K562 (cell line): ENCODE results near the gene AIF1. TPM values are rescaled to one million over a fixed set of nuclear protein-coding genes. Genes with fewer than 3 reads are reported as not detected.

ENCODE experiments used
- ATAC-seq: fragments of 200-7000 bp; cut with Tn5 transposase; 3 replicates; pipeline ENCODE4 v1.9.1; 2020; ENCODE audit warnings: moderate library complexity
- Bru-seq: library from RNA; stranded (reverse); fragments of 400-500 nt; gene quantifications from one replicate; lab custom pipeline; 2021; lab: Mats Ljungman, UMichigan
- BruChase-seq, 2 experiments: library from RNA; stranded (reverse); fragments of 400-500 nt; gene quantifications; one replicate each; lab custom pipeline; 2021; lab: Mats Ljungman, UMichigan
- BruUV-seq: library from RNA; stranded (reverse); fragments of 400-500 nt; replicated peaks from 2 replicates; lab custom pipeline; 2021; lab: Mats Ljungman, UMichigan
- CTCF ChIA-PET: fragments of 300-600 bp; formaldehyde crosslinking; extraction: SDS; loops from one replicate; lab custom pipeline; 2021; ENCODE audit warnings: low intra/inter-chr PET ratio; lab: Yijun Ruan, JAX
- POLR2A ChIA-PET: fragments of 300-600, 350-650 bp; sonication (Branson Sonifier 250); formaldehyde crosslinking; extraction: SDS; loops from one replicate; lab custom pipeline; 2021; ENCODE audit warnings: antibody characterized with exemption, inconsistent platforms; lab: Yijun Ruan, JAX
- DNase-seq, 4 experiments: peaks; one replicate each; pipeline versions ENCODE4 v3.0.0 to v3.0.0-alpha.2; 2011 to 2018; ENCODE audit warnings: low spot score in 3 of 4, mixed read lengths in 3 of 4; ENCODE audit errors: extremely low read depth in 1 of 4
- FAIRE-seq: peaks from 2 replicates; lab custom pipeline; 2011; peaks lifted over from hg19 to GRCh38; lab: Jason Lieb, UNC
- H2AFZ ChIP-seq: 2 replicates; pipeline ENCODE4 v1.6.0; 2011; ENCODE audit warnings: low read depth, low read length, control low read depth, inconsistent platforms
- H3K27ac ChIP-seq: fragments of 200-600 bp; 3 replicates; pipeline ENCODE4 v1.8.0; 2011; ENCODE audit warnings: low read depth, mild to moderate bottlenecking, control low read depth, inconsistent platforms, low read length, moderate library complexity, mixed read lengths; ENCODE audit errors: extremely low read depth
- H3K27me3 ChIP-seq, 2 experiments: fragments of 300-600 bp in 1 of 2; 2 replicates in 1 of 2; 3 replicates in 1 of 2; pipeline versions ENCODE4 v1.6.0 to v1.8.0; 2011; ENCODE audit warnings: inconsistent platforms in 2 of 2, low read length in 2 of 2, mild to moderate bottlenecking in 1 of 2, mixed read lengths in 1 of 2, moderate library complexity in 1 of 2; ENCODE audit not compliant: control insufficient read depth in 2 of 2, insufficient read depth in 2 of 2
- H3K36me3 ChIP-seq: fragments of 300-600 bp; 3 replicates; pipeline ENCODE4 v1.8.0; 2011; ENCODE audit warnings: mild to moderate bottlenecking, low read length, inconsistent platforms; ENCODE audit not compliant: control insufficient read depth, insufficient read depth
- H3K4me1 ChIP-seq, 2 experiments: fragments of 200-600 bp in 1 of 2; replicated peaks in 1 of 2; 2 replicates in 1 of 2; 3 replicates in 1 of 2; pipeline versions ENCODE4 v1.5.1 to v1.8.0; 2011; ENCODE audit warnings: inconsistent platforms in 2 of 2, low read length in 2 of 2, mild to moderate bottlenecking in 1 of 2, mixed read lengths in 1 of 2, moderate library complexity in 1 of 2; ENCODE audit not compliant: control insufficient read depth in 2 of 2, insufficient read depth in 2 of 2
- H3K4me2 ChIP-seq: 2 replicates; pipeline ENCODE4 v1.6.1; 2011; ENCODE audit warnings: low read length, control low read depth, inconsistent platforms, mixed read lengths; ENCODE audit not compliant: insufficient read depth
- H3K4me3 ChIP-seq: fragments of 200-600 bp; sonication (generic), shearing (Covaris generic); 2 replicates; pipeline ENCODE4 v1.5.1; 2016; ENCODE audit warnings: control low read depth, inconsistent platforms
- H3K79me2 ChIP-seq: fragments of 200-600 bp; 3 replicates; pipeline ENCODE4 v1.8.0; 2011; ENCODE audit warnings: low read length, inconsistent platforms; ENCODE audit not compliant: control insufficient read depth, insufficient read depth
- H3K9ac ChIP-seq, 2 experiments: 2 replicates each; pipeline versions ENCODE4 v1.6.0 to v1.6.1; 2011; ENCODE audit warnings: low read depth in 2 of 2, low read length in 2 of 2, control low read depth in 1 of 2, inconsistent platforms in 1 of 2, mild to moderate bottlenecking in 1 of 2, mixed read lengths in 1 of 2; ENCODE audit not compliant: insufficient read depth in 1 of 2
- H3K9me1 ChIP-seq: one replicate; pipeline ENCODE4 v1.6.0; 2011; ENCODE audit warnings: inconsistent platforms, mild to moderate bottlenecking, low read length, moderate library complexity; ENCODE audit not compliant: control insufficient read depth, insufficient read depth
- H3K9me3 ChIP-seq: replicated peaks from 2 replicates; pipeline ENCODE4 v1.5.1; 2011; ENCODE audit warnings: low read depth, low read length, inconsistent platforms; ENCODE audit not compliant: control insufficient read depth, insufficient read depth
- H4K20me1 ChIP-seq: replicated peaks from 2 replicates; pipeline ENCODE4 v1.6.1; 2011; ENCODE audit warnings: low read length, inconsistent platforms, mixed read lengths; ENCODE audit not compliant: control insufficient read depth, insufficient read depth
- CEBPG ChIP-seq, 3 experiments: fragments of 200-800 bp in 1 of 3; sonication (Bioruptor generic) in 1 of 3; sonication (generic) in 1 of 3; formaldehyde crosslinking in 1 of 3; IDR thresholded peaks in 2 of 3; conservative IDR thresholded peaks in 1 of 3; 2 replicates each; pipeline versions ENCODE4 v1.6.1 to v1.8.0; 2016 to 2022; ENCODE audit warnings: missing compliant biosample characterization in 2 of 3, missing genetic modification characterization in 2 of 3, mild to moderate bottlenecking in 1 of 3, missing genetic modification reagents in 1 of 3
- ETV6 ChIP-seq, 3 experiments: fragments of 150-350 bp in 1 of 3; sonication (generic) in 1 of 3; formaldehyde crosslinking in 1 of 3; IDR thresholded peaks; 2 replicates each; pipeline versions ENCODE4 v1.6.1 to v1.8.0; 2014 to 2022; ENCODE audit warnings: borderline replicate concordance in 2 of 3, low read depth in 2 of 3, antibody characterized with exemption in 1 of 3, low read length in 1 of 3, mild to moderate bottlenecking in 1 of 3, missing genetic modification reagents in 1 of 3
- MAFK ChIP-seq: IDR thresholded peaks from 2 replicates; pipeline ENCODE4 v1.6.1; 2011; ENCODE audit warnings: low read length, improper control_type of control experiment
- MTA1 ChIP-seq: fragments of 450-650 bp; IDR thresholded peaks from 2 replicates; pipeline ENCODE4 v1.6.1; 2017; ENCODE audit warnings: borderline replicate concordance
- MTA3 ChIP-seq: fragments of 450-650 bp; formaldehyde crosslinking; IDR thresholded peaks from 2 replicates; pipeline ENCODE4 v1.6.1; 2017; ENCODE audit warnings: mild to moderate bottlenecking, borderline replicate concordance
- THRA ChIP-seq: fragments of 450-650 bp; IDR thresholded peaks from 2 replicates; pipeline ENCODE4 v1.6.1; 2017; ENCODE audit warnings: mild to moderate bottlenecking, moderate library complexity
- VEZF1 ChIP-seq: fragments of 200-800 bp; sonication (Bioruptor generic); IDR thresholded peaks from 2 replicates; pipeline ENCODE4 v1.6.1; 2017; ENCODE audit warnings: missing genetic modification characterization, missing compliant biosample characterization
- ZNF280B ChIP-seq: fragments of 250-450 bp; sonication (Bioruptor Pico); IDR thresholded peaks from 2 replicates; pipeline ENCODE4 v1.5.1; 2021; ENCODE audit warnings: mild to moderate bottlenecking
- WGBS: fragments of 100-300 bp; shearing (Covaris generic); methylation state at CpG from one replicate; pipeline ENCODE4 v1.1.6; 2016; ENCODE audit warnings: low coverage, mixed read lengths; ENCODE audit not compliant: insufficient coverage; ENCODE audit errors: missing lambda C conversion rate; 5-methylcytosine and 5-hydroxymethylcytosine counted together
- in situ Hi-C: fragments of 300-500 bp; cut with MboI; formaldehyde crosslinking; loops from 4 replicates; pipeline ENCODE4 v1.15.0; 2018; ENCODE audit warnings: inconsistent platforms, mixed read lengths
- intact Hi-C: fragments of 100-400 bp; cut with micrococcal nuclease; formaldehyde crosslinking; loops from 2 replicates; pipeline ENCODE4 v1.14.2; 2022
- long read RNA-seq, 3 experiments: library from polyadenylated mRNA in 2 of 3; library from RNA in 1 of 3; unstranded in 2 of 3; stranded (forward) in 1 of 3; transcript quantifications; one replicate each; pipeline ENCODE4 v2.0.0, GENCODE V29; 2019 to 2022
- polyA minus RNA-seq, 3 experiments: library from RNA; depleted of rRNA, polyadenylated mRNA; stranded (reverse); fragments of >200 nt; gene quantifications; 2 replicates each; pipeline ENCODE4 v1.2.3, GENCODE V29; 2011
- polyA plus RNA-seq, 8 experiments: library from polyadenylated mRNA; depleted of rRNA in 4 of 8; stranded (reverse) in 5 of 8; unstranded in 3 of 8; fragments of >200 nt; fragmentation: Nextera tagmentation in 2 of 8; fragmentation: Illumina TruSeq in 1 of 8; extraction: Ambion mirVana in 2 of 8; extraction: Trizol in 1 of 8; gene quantifications; 2 replicates each; pipeline versions ENCODE4 v1.2.1 to v1.2.3, GENCODE V29; 2011 to 2014; ENCODE audit warnings: inconsistent platforms in 1 of 8, missing spikeins in 1 of 8
- total RNA-seq, 7 experiments: library from RNA; depleted of rRNA in 6 of 7; stranded (reverse); fragments of >200 nt in 6 of 7; fragmentation: Illumina TruSeq in 2 of 7; extraction: Trizol in 2 of 7; gene quantifications; 2 replicates each; pipeline versions ENCODE4 v1.2.1 to v1.2.3, GENCODE V29; 2011 to 2021; ENCODE audit warnings: low replicate concordance in 1 of 7

The AIF1 gene
- total RNA-seq (2011; cell fraction: chromatin; rRNA removed; ENCODE audit: low replicate concordance), result 1.2 and 2.1 TPM in 2 replicates
- 0.79 and 1.5 TPM in 2 replicates for total RNA-seq (2011; cell fraction: nucleolus; rRNA removed)
- 0.92 and 1.2 TPM in 2 replicates for total RNA-seq (2011; cell fraction: nucleoplasm; rRNA removed)
- total RNA-seq (2014; rRNA removed) (11.9 and 17.2 TPM in 2 replicates), total RNA-seq (2014; rRNA removed; fragmentation: Illumina TruSeq; extraction: Trizol) (19.4 and 22.7 TPM in 2 replicates), total RNA-seq (2015; rRNA removed; fragmentation: Illumina TruSeq; extraction: Trizol) (27.6 and 29.3 TPM in 2 replicates), total RNA-seq (2021) (9.2 and 9.4 TPM in 2 replicates), polyA plus RNA-seq (2011; rRNA removed) (10.8 and 15.6 TPM in 2 replicates), polyA plus RNA-seq (2014; fragmentation: Illumina TruSeq; extraction: Trizol) (19.9 and 21.2 TPM in 2 replicates), polyA plus RNA-seq (2014; fragmentation: Nextera tagmentation; extraction: Ambion mirVana) (10 to 100 TPM; 31.2 to 33.4 TPM), polyA plus RNA-seq (2014; rRNA removed) (18.9 and 23.5 TPM in 2 replicates), polyA minus RNA-seq (2011; rRNA and poly(A)+ RNA removed) (6.0 and 11.1 TPM in 2 replicates), Bru-seq, nascent RNA (percentile 49 among the genes with signal in this experiment), BruChase-seq, experiment 1, labeled RNA remaining after a 2-hour chase (percentile 58 among the genes with signal in this experiment), BruChase-seq, experiment 2, labeled RNA remaining after a 6-hour chase (percentile 58 among the genes with signal in this experiment)
- 4.6 and 12.9 TPM in 2 replicates for polyA plus RNA-seq (2011; cell fraction: cytosol; rRNA removed)
- polyA plus RNA-seq (2011; cell fraction: nucleus; rRNA removed), result 4.4 and 8.5 TPM in 2 replicates
- 16.9 and 18.8 TPM in 2 replicates for polyA plus RNA-seq (2012)
- polyA minus RNA-seq (2011; cell fraction: cytosol; rRNA and poly(A)+ RNA removed), result 5.0 and 5.7 TPM in 2 replicates
- polyA minus RNA-seq (2011; cell fraction: nucleus; rRNA and poly(A)+ RNA removed), result 1.1 and 3.7 TPM in 2 replicates
- long read RNA-seq, experiment 1, partial matches to known transcripts, result 0 of 5 reads
- long read RNA-seq, experiment 1, other reads (novel, unspliced or antisense), result 1 of 5 reads
- long read RNA-seq, experiment 2, transcript AIF1-203 (6 exons, 711 nt), result major isoform, 11 of 21 reads
- long read RNA-seq, experiment 2, transcript AIF1-202 (3 exons, 524 nt), result minor isoform, 7 of 21 reads
- long read RNA-seq, experiment 2, partial matches to known transcripts, result 1 of 21 reads
- long read RNA-seq, experiment 2, other reads (novel, unspliced or antisense), result 1 of 21 reads
- long read RNA-seq, experiment 3, partial matches to known transcripts, result 5 of 6 reads
- long read RNA-seq, experiment 3, other reads (novel, unspliced or antisense), result 0 of 6 reads

GRCh38 chr6:31614684-31615578 is at the start of gene AIF1:
Gene AIF1, plus strand, starts transcription at chr6:31615234. Its CDS starts 96 bp downstream, at chr6:31615330.
- Histone ChIP-seq H3K4me3 (no peak within 1 kb of the TSS), H3K9me3 (no peaks in the 10 kb centered on the region), H3K27me3 (no peaks in the 10 kb centered on the region), H3K27ac (peak within 1 kb of the TSS; percentile 49; the same call in 2 of the 3 replicates), H3K4me1 (peaks cover 27 to 36% of the 10 kb centered on the region in 2 experiments), H2AFZ (peak within 1 kb of the TSS; percentile 58), H3K36me3 (no peaks in the 10 kb centered on the region), H3K9me1 (no peaks in the 10 kb centered on the region), H4K20me1 (no peaks in the 10 kb centered on the region), H3K4me2 (peak within 1 kb of the TSS; percentile 57), H3K79me2 (no peaks in the 10 kb centered on the region; the same call in 2 of the 3 replicates), H3K9ac (peak within 1 kb of the TSS; percentile 30 to 84)
- BruUV-seq, result no TSS peak
- WGBS, result 51% methylated on average over 6 of the region's 6 CpGs
- intact Hi-C loops, result no loop called here
- FAIRE-seq, result no peak
- CTCF ChIA-PET, result no interaction called here
- in situ Hi-C loops, result no loop called here
- POLR2A ChIA-PET, result interaction anchor here (0.6 kb wide), 1 partner anchor 77 kb away, joined by 5 read pairs; no protein-coding TSS in a partner anchor
- peak in 3 of 4 experiments; percentile 21 to 50 (median 46) for DNase-seq
- no peak; the same call in 2 of the 3 replicates for ATAC-seq
- peak in 1 of 2 experiments; percentile 75; a peak in 2 of 4 replicates for TF ChIP-seq ETV6 (IDR thresholded peaks at IDR 0.05; ENCODE audit: borderline replicate concordance in 1 of 2, low read depth in 2 of 2, low read length in 1 of 2)
- TF ChIP-seq ETV6 (CRISPR knock-in tag; IDR thresholded peaks at IDR 0.05; ENCODE audit: borderline replicate concordance), result no peak
- TF ChIP-seq CEBPG (CRISPR knock-in tag; IDR thresholded peaks at IDR 0.05), result no peak
- no peak for TF ChIP-seq CEBPG (tag; conservative IDR thresholded peaks at IDR 0.05 in 1 of 2, IDR thresholded peaks at IDR 0.05 in 1 of 2)
- peak; percentile 54; the same call in 1 of the 2 replicates for TF ChIP-seq VEZF1
- no peak for TF ChIP-seq MTA3
- TF ChIP-seq MAFK, result peak; percentile 54; the same call in 1 of the 2 replicates
- no peak for TF ChIP-seq ZNF280B
- no peak for TF ChIP-seq THRA
- TF ChIP-seq MTA1, result 0 out of 2 replicates have a peak, but pooled peaks have one; percentile 55
